GM23338 (cell line): Measurements from ENCODE around the gene DSCAML1. TPM values are rescaled to one million over a fixed set of nuclear protein-coding genes. Genes with fewer than 3 reads are reported as not detected.

Source experiments
- ATAC-seq: fragments of 200-7000 bp; cut with Tn5 transposase; 3 replicates; pipeline ENCODE4 v1.9.1; 2020
- DNase-seq: peaks from one replicate; pipeline ENCODE4 v3.0.0-alpha.2; 2015; ENCODE audit warnings: low spot score
- H2AFZ ChIP-seq: fragments of 200-600 bp; sonication (generic); 2 replicates; pipeline ENCODE4 v1.8.0; 2016; ENCODE audit warnings: antibody characterized with exemption, mild to moderate bottlenecking, moderate library complexity
- H3F3A ChIP-seq: fragments of 200-600 bp; sonication (generic); replicated peaks from 2 replicates; pipeline ENCODE4 v1.8.0; 2017; ENCODE audit warnings: antibody characterized with exemption, mixed run types, low read depth
- H3K27ac ChIP-seq: fragments of 200-600 bp; sonication (generic); 2 replicates; pipeline ENCODE4 v1.6.1; 2016; ENCODE audit warnings: low read depth
- H3K27me3 ChIP-seq: fragments of 200-600 bp; sonication (generic); 2 replicates; pipeline ENCODE4 v1.8.0; 2016; ENCODE audit warnings: mild to moderate bottlenecking, mixed run types, moderate library complexity; ENCODE audit not compliant: insufficient read depth
- H3K36me3 ChIP-seq: fragments of 200-600 bp; sonication (generic); 2 replicates; pipeline ENCODE4 v1.8.0; 2016; ENCODE audit warnings: mild to moderate bottlenecking; ENCODE audit not compliant: insufficient read depth
- H3K4me1 ChIP-seq: fragments of 200-600 bp; sonication (generic); 2 replicates; pipeline ENCODE4 v1.8.0; 2016; ENCODE audit warnings: mild to moderate bottlenecking, moderate library complexity; ENCODE audit not compliant: insufficient read depth
- H3K4me2 ChIP-seq: fragments of 200-600 bp; sonication (generic); 2 replicates; pipeline ENCODE4 v1.7.1; 2017; ENCODE audit warnings: mixed run types
- H3K4me3 ChIP-seq: fragments of 200-600 bp; sonication (generic); 2 replicates; pipeline ENCODE4 v1.6.1; 2016; ENCODE audit warnings: mixed run types
- H3K79me2 ChIP-seq: fragments of 200-600 bp; sonication (generic); replicated peaks from 2 replicates; pipeline ENCODE4 v1.8.0; 2017; ENCODE audit warnings: mild to moderate bottlenecking; ENCODE audit not compliant: insufficient read depth
- H3K9me2 ChIP-seq: fragments of 200-600 bp; sonication (generic); 2 replicates; pipeline ENCODE4 v1.8.0; 2017; ENCODE audit not compliant: insufficient read depth
- H4K20me1 ChIP-seq: fragments of 200-600 bp; sonication (generic); replicated peaks from 2 replicates; pipeline ENCODE4 v1.8.0; 2017; ENCODE audit warnings: mild to moderate bottlenecking; ENCODE audit not compliant: insufficient read depth
- H3K27ac Mint-ChIP-seq: 2 replicates; pipeline ENCODE4 v1.8.0; 2020; ENCODE audit warnings: inconsistent platforms, mild to moderate bottlenecking, moderate library complexity, mixed read lengths
- H3K27me3 Mint-ChIP-seq: 3 replicates; pipeline ENCODE4 v1.8.0; 2022; ENCODE audit warnings: low read depth, mild to moderate bottlenecking, moderate library complexity, mixed read lengths, inconsistent platforms; ENCODE audit not compliant: insufficient read depth, poor library complexity
- H3K36me3 Mint-ChIP-seq: 3 replicates; pipeline ENCODE4 v1.8.0; 2021; ENCODE audit warnings: low read depth, mild to moderate bottlenecking, inconsistent platforms, moderate library complexity, mixed read lengths
- H3K4me1 Mint-ChIP-seq: 3 replicates; pipeline ENCODE4 v1.8.0; 2020; ENCODE audit warnings: mild to moderate bottlenecking, inconsistent platforms, mixed read lengths
- H3K4me3 Mint-ChIP-seq: 3 replicates; pipeline ENCODE4 v1.8.0; 2021; ENCODE audit warnings: moderate library complexity, mild to moderate bottlenecking, inconsistent platforms, mixed read lengths
- H3K9me3 Mint-ChIP-seq: 3 replicates; pipeline ENCODE4 v1.8.0; 2020; ENCODE audit warnings: moderate library complexity, mild to moderate bottlenecking, inconsistent platforms, mixed read lengths
- CTCF ChIP-seq, 2 experiments: fragments of 200-600 bp in 1 of 2; sonication (generic) in 1 of 2; conservative IDR thresholded peaks; 2 replicates each; pipeline versions ENCODE4 v1.5.1 to v1.6.1; 2016 to 2017; ENCODE audit warnings: antibody characterized with exemption in 2 of 2, low read depth in 2 of 2, mild to moderate bottlenecking in 2 of 2, moderate library complexity in 1 of 2
- EZH2phosphoT487 ChIP-seq: fragments of 200-600 bp; sonication (generic); IDR thresholded peaks from one replicate; pipeline ENCODE4 v1.8.1; 2018; ENCODE audit warnings: antibody characterized with exemption; ENCODE audit not compliant: unreplicated experiment
- REST ChIP-seq: IDR thresholded peaks from one replicate; pipeline ENCODE4 v1.6.1; 2018; ENCODE audit warnings: antibody characterized with exemption; ENCODE audit not compliant: unreplicated experiment
- polyA plus RNA-seq: library from polyadenylated mRNA; unstranded; fragments of >200 nt; fragmentation: Nextera tagmentation; extraction: Ambion mirVana; gene quantifications from 2 replicates; pipeline ENCODE4 v1.2.1, GENCODE V29; 2016
- total RNA-seq: library from RNA; depleted of rRNA; stranded (reverse); fragments of >200 nt; shearing (Covaris generic); gene quantifications from 2 replicates; pipeline ENCODE4 v1.2.3, GENCODE V29; 2014
- TF ChIP-seq, protein P1 (sequence below): fragments of 250-450 bp; sonication (Bioruptor Pico); IDR thresholded peaks from 2 replicates; pipeline ENCODE4 v1.5.0; 2020; ENCODE audit warnings: mild to moderate bottlenecking, moderate library complexity

Gene DSCAML1
- total and polyA plus RNA-seq, 2 experiments from 2014 or later = 0.17 TPM; not detected in 1

DNA sequence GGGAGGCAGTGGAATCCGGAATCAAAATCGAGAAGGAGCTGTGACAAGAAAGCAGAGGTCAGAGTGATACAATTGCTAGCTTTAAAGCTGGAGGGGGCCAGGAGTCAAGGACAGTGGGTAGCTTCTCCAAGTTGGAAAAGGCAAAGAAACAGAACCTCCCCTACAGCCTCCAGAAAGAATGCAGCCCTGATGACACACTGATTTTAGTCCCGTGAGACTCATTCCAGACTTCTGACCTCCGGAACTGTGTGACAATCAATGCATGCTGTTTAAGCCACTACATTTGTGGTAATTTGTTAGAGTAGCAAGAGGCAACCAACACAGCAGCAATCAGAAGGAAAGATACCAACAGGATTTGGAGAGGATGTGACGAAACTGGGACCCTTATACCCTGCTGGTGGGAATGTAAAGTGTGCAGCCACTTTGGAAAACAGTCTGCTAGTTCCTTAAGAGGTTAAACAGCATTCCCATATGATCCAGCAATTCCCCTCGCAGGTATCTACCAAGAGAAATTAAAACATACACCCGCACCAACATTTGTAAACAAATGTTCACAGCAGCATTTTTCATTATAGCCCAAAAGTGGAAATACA is 66.7 kb downstream of the DSCAML1 start:
- Histone ChIP-seq H2AFZ (no peak overlapping the region), H3K4me3 (no peak overlapping the region), H3K4me2 (no peak overlapping the region), H3K79me2 (no peaks in the 10 kb centered on the region), H4K20me1 (no peaks in the 10 kb centered on the region), H3K27ac (no peak overlapping the region), H3F3A (no peaks in the 10 kb centered on the region), H3K27me3 (no peaks in the 10 kb centered on the region), H3K36me3 (no peaks in the 10 kb centered on the region), H3K4me1 (peaks cover 25% of the 10 kb centered on the region), H3K9me2 (no peaks in the 10 kb centered on the region)
- Mint-ChIP-seq H3K27me3 (peaks cover 22% of the 10 kb centered on the region), H3K36me3 (no peaks in the 10 kb centered on the region), H3K4me3 (no peak overlapping the region), H3K9me3 (no peaks in the 10 kb centered on the region; the same call in 2 of the 3 replicates), H3K4me1 (peaks cover 38% of the 10 kb centered on the region), H3K27ac (no peak overlapping the region)
- TF ChIP-seq EZH2phosphoT487 (no peak), CTCF (conservative IDR thresholded peaks at IDR 0.05; ENCODE audit: low read depth in 2 of 2) (peak in 1 of 2 experiments; percentile 35; a peak in 1 of 4 replicates), REST (no peak)
- TF ChIP-seq, protein P1, sequence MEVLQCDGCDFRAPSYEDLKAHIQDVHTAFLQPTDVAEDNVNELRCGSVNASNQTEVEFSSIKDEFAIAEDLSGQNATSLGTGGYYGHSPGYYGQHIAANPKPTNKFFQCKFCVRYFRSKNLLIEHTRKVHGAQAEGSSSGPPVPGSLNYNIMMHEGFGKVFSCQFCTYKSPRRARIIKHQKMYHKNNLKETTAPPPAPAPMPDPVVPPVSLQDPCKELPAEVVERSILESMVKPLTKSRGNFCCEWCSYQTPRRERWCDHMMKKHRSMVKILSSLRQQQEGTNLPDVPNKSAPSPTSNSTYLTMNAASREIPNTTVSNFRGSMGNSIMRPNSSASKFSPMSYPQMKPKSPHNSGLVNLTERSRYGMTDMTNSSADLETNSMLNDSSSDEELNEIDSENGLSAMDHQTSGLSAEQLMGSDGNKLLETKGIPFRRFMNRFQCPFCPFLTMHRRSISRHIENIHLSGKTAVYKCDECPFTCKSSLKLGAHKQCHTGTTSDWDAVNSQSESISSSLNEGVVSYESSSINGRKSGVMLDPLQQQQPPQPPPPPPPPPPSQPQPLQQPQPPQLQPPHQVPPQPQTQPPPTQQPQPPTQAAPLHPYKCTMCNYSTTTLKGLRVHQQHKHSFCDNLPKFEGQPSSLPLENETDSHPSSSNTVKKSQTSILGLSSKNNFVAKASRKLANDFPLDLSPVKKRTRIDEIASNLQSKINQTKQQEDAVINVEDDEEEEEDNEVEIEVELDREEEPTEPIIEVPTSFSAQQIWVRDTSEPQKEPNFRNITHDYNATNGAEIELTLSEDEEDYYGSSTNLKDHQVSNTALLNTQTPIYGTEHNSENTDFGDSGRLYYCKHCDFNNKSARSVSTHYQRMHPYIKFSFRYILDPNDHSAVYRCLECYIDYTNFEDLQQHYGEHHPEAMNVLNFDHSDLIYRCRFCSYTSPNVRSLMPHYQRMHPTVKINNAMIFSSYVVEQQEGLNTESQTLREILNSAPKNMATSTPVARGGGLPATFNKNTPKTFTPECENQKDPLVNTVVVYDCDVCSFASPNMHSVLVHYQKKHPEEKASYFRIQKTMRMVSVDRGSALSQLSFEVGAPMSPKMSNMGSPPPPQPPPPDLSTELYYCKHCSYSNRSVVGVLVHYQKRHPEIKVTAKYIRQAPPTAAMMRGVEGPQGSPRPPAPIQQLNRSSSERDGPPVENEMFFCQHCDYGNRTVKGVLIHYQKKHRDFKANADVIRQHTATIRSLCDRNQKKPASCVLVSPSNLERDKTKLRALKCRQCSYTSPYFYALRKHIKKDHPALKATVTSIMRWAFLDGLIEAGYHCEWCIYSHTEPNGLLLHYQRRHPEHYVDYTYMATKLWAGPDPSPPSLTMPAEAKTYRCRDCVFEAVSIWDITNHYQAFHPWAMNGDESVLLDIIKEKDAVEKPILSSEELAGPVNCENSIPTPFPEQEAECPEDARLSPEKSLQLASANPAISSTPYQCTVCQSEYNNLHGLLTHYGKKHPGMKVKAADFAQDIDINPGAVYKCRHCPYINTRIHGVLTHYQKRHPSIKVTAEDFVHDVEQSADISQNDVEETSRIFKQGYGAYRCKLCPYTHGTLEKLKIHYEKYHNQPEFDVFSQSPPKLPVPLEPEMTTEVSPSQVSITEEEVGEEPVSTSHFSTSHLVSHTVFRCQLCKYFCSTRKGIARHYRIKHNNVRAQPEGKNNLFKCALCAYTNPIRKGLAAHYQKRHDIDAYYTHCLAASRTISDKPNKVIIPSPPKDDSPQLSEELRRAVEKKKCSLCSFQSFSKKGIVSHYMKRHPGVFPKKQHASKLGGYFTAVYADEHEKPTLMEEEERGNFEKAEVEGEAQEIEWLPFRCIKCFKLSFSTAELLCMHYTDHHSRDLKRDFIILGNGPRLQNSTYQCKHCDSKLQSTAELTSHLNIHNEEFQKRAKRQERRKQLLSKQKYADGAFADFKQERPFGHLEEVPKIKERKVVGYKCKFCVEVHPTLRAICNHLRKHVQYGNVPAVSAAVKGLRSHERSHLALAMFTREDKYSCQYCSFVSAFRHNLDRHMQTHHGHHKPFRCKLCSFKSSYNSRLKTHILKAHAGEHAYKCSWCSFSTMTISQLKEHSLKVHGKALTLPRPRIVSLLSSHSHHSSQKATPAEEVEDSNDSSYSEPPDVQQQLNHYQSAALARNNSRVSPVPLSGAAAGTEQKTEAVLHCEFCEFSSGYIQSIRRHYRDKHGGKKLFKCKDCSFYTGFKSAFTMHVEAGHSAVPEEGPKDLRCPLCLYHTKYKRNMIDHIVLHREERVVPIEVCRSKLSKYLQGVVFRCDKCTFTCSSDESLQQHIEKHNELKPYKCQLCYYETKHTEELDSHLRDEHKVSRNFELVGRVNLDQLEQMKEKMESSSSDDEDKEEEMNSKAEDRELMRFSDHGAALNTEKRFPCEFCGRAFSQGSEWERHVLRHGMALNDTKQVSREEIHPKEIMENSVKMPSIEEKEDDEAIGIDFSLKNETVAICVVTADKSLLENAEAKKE (CRISPR knock-in tag) = no peak
- DNase-seq = no peak
- no peak for ATAC-seq
